ENCODE measurements around the gene PCDHA7. TPM values are rescaled to one million over a fixed set of nuclear protein-coding genes. Genes with fewer than 3 reads are reported as not detected.
A peak's percentile ranks its signal among the peaks of the same experiment; 100 is the strongest.
"Not testable (repeated sequence)": the region's sequence is repeated elsewhere in the genome, so short reads cannot be mapped to it uniquely, and the experiment has no call there.

PCDHA7 gene
- total and polyA plus RNA-seq, 12 donors, result 0.16 to 1.2 (median 0.22) TPM; not detected in 2

DNA sequence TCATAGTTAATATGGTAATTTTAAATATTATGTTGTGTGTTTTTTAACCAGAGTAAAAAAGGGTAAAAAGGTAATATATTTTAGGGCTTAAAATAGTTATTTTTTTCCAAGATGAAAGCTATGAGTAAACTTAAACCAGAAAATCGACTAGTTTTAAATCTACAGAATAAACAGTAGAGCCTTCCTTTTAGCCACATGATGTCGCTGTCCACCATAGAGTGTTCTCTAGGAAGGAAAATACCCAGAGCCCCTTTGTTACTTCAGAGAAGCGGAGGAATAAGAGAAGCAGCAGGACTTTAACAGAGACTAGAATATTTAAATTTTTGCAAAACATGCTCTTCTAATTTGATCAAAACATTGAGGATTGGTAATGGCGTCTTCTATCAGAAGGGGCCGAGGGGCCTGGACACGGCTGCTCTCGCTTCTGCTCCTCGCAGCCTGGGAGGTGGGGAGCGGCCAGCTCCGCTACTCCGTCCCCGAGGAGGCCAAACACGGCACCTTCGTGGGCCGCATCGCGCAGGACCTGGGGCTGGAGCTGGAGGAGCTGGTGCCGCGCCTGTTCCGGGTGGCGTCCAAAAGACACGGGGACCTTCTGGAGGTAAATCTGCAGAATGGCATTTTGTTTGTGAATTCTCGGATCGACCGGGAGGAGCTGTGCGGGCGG is 39.3 kb upstream of the PCDHA7 start, which contains the start of gene PCDHA2:
PCDHA2 (plus strand) TSS at position 258 of the 664 bp plus-strand sequence.
- Histone ChIP-seq H3K4me3 (peak within 1 kb of the TSS in 1 of 4 donors; percentile 8), H3K4me1 (replicated peaks in 1 of 2) (no peaks in the 10 kb centered on the region), H3K36me3 (replicated peaks in 1 of 2) (no peaks in the 10 kb centered on the region), H3K27ac (no peak within 1 kb of the TSS), H3K27me3 (no peaks in the 10 kb centered on the region), H3K9me3 (replicated peaks in 1 of 3) (peaks cover 3 to 15% (median 7%) of the 10 kb centered on the region in 3 donors)
- TF ChIP-seq, protein P1, sequence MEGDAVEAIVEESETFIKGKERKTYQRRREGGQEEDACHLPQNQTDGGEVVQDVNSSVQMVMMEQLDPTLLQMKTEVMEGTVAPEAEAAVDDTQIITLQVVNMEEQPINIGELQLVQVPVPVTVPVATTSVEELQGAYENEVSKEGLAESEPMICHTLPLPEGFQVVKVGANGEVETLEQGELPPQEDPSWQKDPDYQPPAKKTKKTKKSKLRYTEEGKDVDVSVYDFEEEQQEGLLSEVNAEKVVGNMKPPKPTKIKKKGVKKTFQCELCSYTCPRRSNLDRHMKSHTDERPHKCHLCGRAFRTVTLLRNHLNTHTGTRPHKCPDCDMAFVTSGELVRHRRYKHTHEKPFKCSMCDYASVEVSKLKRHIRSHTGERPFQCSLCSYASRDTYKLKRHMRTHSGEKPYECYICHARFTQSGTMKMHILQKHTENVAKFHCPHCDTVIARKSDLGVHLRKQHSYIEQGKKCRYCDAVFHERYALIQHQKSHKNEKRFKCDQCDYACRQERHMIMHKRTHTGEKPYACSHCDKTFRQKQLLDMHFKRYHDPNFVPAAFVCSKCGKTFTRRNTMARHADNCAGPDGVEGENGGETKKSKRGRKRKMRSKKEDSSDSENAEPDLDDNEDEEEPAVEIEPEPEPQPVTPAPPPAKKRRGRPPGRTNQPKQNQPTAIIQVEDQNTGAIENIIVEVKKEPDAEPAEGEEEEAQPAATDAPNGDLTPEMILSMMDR (IDR thresholded peaks at IDR 0.05), result no peak
- TF ChIP-seq POLR2A (IDR thresholded peaks at IDR 0.05), result no peak
- 10 to 22% (median 18%) methylated on average over 8 to 27 of the region's 27 CpGs for WGBS, 4 donors
- no peak for DNase-seq
- intact Hi-C loops (cut with DNase I), result no loop called here

DNA sequence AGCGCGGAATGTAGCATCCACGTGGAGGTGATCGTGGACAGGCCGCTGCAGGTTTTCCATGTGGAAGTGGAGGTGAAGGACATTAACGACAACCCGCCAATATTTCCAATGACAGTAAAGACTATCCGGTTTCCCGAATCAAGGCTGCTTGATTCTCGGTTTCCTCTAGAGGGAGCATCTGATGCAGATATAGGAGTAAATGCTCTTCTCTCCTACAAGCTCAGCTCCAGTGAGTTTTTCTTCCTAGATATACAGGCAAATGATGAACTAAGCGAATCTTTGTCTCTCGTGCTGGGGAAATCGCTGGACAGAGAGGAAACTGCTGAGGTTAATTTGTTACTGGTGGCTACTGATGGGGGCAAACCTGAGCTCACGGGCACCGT is 38.8 kb upstream of the PCDHA7 start:
- Histone ChIP-seq H3K9me3 (replicated peaks in 1 of 3) (peaks cover 3 to 15% (median 12%) of the 10 kb centered on the region in 3 donors), H3K4me3 (peak overlapping the region in 1 of 4 donors; percentile 8), H3K36me3 (replicated peaks in 1 of 2) (no peaks in the 10 kb centered on the region), H3K27me3 (no peaks in the 10 kb centered on the region), H3K27ac (no peak overlapping the region), H3K4me1 (replicated peaks in 1 of 2) (no peaks in the 10 kb centered on the region)
- intact Hi-C loops (cut with DNase I), result no loop called here
- 15 to 26% (median 19%) methylated on average over 15 of the region's 15 CpGs for WGBS, 4 donors
- no peak for DNase-seq
- TF ChIP-seq, protein P1 (IDR thresholded peaks at IDR 0.05), result no peak
- TF ChIP-seq POLR2A (IDR thresholded peaks at IDR 0.05), result no peak

DNA sequence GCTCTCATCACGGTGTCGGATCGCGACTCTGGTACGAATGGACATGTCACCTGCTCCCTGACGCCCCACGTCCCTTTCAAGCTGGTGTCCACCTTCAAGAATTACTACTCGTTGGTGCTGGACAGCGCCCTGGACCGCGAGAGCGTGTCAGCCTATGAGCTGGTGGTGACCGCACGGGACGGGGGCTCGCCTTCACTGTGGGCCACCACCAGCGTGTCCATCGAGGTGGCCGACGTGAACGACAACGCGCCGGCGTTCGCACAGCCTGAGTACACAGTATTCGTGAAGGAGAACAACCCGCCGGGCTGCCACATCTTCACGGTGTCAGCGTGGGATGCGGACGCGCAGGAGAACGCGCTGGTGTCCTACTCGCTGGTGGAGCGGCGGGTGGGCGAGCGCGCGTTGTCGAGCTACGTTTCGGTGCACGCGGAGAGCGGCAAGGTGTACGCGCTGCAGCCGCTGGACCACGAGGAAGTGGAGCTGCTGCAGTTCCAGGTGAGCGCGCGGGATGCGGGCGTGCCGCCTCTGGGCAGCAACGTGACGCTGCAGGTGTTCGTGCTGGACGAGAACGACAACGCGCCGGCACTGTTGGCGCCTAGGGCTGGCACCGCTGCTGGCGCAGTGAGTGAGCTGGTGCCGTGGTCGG is 37.9 kb upstream of the PCDHA7 start:
- WGBS, 4 donors, result 39 to 67% (median 49%) methylated on average over 41 to 72 of the region's 72 CpGs
- H3K36me3 ChIP-seq (replicated peaks in 1 of 2); H3K4me3 ChIP-seq; H3K27me3 ChIP-seq; intact Hi-C loops (cut with DNase I); DNase-seq; H3K4me1 ChIP-seq (replicated peaks in 1 of 2); H3K27ac ChIP-seq: not testable (repeated sequence)
- peaks cover 3 to 17% (median 15%) of the 10 kb centered on the region in 3 donors for H3K9me3 ChIP-seq (replicated peaks in 1 of 3)

DNA sequence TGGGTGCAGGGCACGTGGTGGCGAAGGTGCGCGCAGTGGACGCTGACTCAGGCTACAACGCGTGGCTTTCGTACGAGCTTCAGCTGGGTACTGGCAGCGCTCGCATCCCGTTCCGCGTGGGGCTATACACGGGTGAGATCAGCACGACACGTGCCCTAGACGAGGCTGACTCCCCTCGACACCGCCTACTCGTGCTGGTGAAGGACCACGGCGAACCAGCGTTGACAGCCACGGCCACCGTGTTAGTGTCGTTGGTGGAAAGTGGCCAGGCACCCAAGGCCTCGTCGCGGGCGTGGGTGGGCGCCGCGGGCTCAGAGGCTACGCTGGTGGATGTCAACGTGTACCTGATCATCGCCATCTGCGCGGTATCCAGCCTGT is 37.4 kb upstream of the PCDHA7 start:
- H3K9me3 ChIP-seq (replicated peaks in 1 of 3), result peaks cover 3 to 17% (median 15%) of the 10 kb centered on the region in 3 donors
- H3K36me3 ChIP-seq (replicated peaks in 1 of 2), result no peaks in the 10 kb centered on the region
- no peak overlapping the region for H3K27ac ChIP-seq
- no peak overlapping the region for H3K4me3 ChIP-seq
- 44 to 54% (median 44%) methylated on average over 39 of the region's 39 CpGs; no CpG with 5 or more reads in 1 of the 4 donors for WGBS, 4 donors
- no peaks in the 10 kb centered on the region for H3K27me3 ChIP-seq
- H3K4me1 ChIP-seq (replicated peaks in 1 of 2), result no peaks in the 10 kb centered on the region
- TF ChIP-seq, protein P1 (IDR thresholded peaks at IDR 0.05), result no peak
- TF ChIP-seq POLR2A (IDR thresholded peaks at IDR 0.05), result no peak
- intact Hi-C loops (cut with DNase I), result no loop called here
- no peak for DNase-seq

Measured in adrenal gland (tissue), 12 donors.